ENCODE results near the gene IFITM1. TPM values are rescaled to one million over a fixed set of nuclear protein-coding genes. Genes with fewer than 3 reads are reported as not detected.
A peak's percentile ranks its signal among the peaks of the same experiment; 100 is the strongest.
"Not testable (repeated sequence)": the region's sequence is repeated elsewhere in the genome, so short reads cannot be mapped to it uniquely, and the experiment has no call there.

IFITM1 gene
- total RNA-seq, 3 donors from 2014 or later = 99.3 to 144 (median 120) TPM

DNA sequence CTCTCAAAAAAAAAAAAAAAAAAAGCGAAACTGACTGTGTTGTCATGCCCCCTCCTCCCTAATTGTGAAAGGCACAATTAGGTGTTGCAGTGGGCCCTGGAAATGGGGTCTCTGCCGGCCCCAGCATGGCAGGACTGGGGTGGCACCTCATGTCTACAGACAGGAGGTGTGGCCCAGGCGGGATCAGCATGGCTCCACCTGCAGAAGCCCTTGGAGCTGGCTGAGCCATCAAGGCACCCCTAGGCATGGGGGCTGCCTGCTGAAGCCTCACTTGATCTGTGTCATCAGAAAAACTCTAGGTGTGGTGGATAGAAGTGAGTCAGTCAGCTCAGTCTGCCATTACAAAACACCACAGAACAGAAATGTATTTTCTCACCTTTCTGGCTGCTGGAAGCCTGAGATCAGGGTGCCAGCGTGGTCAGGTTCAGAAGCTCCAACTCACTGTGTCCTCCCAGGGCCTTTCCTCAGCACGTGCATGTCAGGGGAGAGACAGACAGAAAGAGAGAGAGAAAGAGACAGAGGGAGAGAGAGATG is 45.4 kb downstream of the IFITM1 start:
- peaks cover 15% of the 10 kb centered on the region for H3K4me1 Mint-ChIP-seq (ENCODE audit: low read depth)
- no peaks in the 10 kb centered on the region for H3K36me3 Mint-ChIP-seq (ENCODE audit: insufficient read depth)
- DNase-seq (no peak), ATAC-seq (peak; percentile 63 to 77)
- H3K27me3 Mint-ChIP-seq (ENCODE audit: low read depth) = no peaks in the 10 kb centered on the region
- no peak overlapping the region for H3K4me3 Mint-ChIP-seq
- H3K9me3 Mint-ChIP-seq = no peaks in the 10 kb centered on the region

GRCh38 chr11:360326-361280 is 46.8 kb downstream of the IFITM1 start:
- H3K9me3 Mint-ChIP-seq = no peaks in the 10 kb centered on the region
- DNase-seq (no peak), ATAC-seq (no peak)
- H3K4me1 Mint-ChIP-seq (ENCODE audit: low read depth) = peaks cover 5% of the 10 kb centered on the region
- peaks cover 5% of the 10 kb centered on the region for H3K27me3 Mint-ChIP-seq (ENCODE audit: low read depth)
- no peaks in the 10 kb centered on the region for H3K36me3 Mint-ChIP-seq (ENCODE audit: insufficient read depth)
- no peak overlapping the region for H3K4me3 Mint-ChIP-seq

GRCh38 chr11:362642-363442 is 49.0 kb downstream of the IFITM1 start:
- DNase-seq = no peak
- Mint-ChIP-seq H3K4me1 (ENCODE audit: low read depth) (peaks cover 6% of the 10 kb centered on the region), H3K4me3 (no peak overlapping the region), H3K36me3 (ENCODE audit: insufficient read depth) (no peaks in the 10 kb centered on the region), H3K9me3 (no peaks in the 10 kb centered on the region), H3K27me3 (ENCODE audit: low read depth) (peaks cover 26% of the 10 kb centered on the region)
- no peak for ATAC-seq

- DNase-seq; ATAC-seq; H3K9me3 Mint-ChIP-seq; H3K4me3 Mint-ChIP-seq; H3K36me3 Mint-ChIP-seq (ENCODE audit: insufficient read depth): not testable (repeated sequence)
- Mint-ChIP-seq H3K27me3 (ENCODE audit: low read depth) (peaks cover 32% of the 10 kb centered on the region), H3K4me1 (ENCODE audit: low read depth) (peaks cover 11% of the 10 kb centered on the region)
These were observed 49.6 kb downstream of the IFITM1 start for GRCh38 chr11:363443-363805.

DNA sequence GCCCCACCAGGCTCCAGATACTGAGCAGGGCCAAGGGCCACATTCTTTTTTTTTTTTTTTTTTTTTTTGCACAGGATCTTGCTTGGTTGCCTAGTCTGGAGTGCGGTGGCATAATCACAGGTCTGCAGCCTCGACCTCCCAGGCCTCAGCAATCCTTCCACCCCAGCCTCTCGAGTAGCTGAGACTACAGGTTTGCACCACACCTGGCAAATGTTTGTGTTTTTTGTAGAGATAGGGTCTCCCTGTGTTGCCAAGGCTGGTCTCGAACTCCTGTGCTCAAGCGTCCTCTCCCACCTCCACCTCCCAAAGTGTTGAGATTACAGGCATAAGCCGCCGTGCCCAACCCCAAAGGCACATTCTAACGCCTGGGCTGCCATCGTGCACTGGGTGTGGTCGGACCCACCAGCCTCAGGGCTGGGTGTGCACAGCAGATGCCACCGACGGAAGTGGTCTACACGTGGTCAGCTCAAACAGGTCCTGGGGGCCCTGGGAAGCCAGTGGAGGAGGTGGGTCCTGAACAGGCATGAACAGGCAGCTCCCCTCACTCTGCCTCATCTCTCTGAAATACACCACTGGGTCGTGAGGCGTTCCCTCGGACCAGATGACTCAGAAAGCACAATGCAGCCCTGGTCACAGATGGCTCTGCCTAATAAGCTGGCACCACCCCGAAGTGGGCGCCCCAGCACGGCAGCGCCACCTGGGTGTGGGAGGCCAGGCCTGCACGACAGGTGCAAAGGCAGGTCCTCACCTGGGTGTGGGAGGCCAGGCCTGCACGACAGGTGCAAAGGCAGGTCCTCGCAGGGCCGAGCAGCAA is 50.3 kb downstream of the IFITM1 start:
- DNase-seq (peak; percentile 61), ATAC-seq (peak; percentile 49 to 55)
- no peaks in the 10 kb centered on the region for H3K36me3 Mint-ChIP-seq (ENCODE audit: insufficient read depth)
- H3K9me3 Mint-ChIP-seq = no peaks in the 10 kb centered on the region
- peaks cover 12% of the 10 kb centered on the region for H3K4me1 Mint-ChIP-seq (ENCODE audit: low read depth)
- peaks cover 35% of the 10 kb centered on the region for H3K27me3 Mint-ChIP-seq (ENCODE audit: low read depth)
- no peak overlapping the region for H3K4me3 Mint-ChIP-seq

Other genes starting within 250 kb of the IFITM1 start
- not detected for gene SCGB1C1, start 121.0 kb upstream of the IFITM1 start, total RNA-seq
- 10 to 100 TPM; 41.1 to 46.1 (median 42.6) TPM for gene BET1L, start 106.6 kb upstream of the IFITM1 start, total RNA-seq
- 100 to 1,000 TPM; 145 to 152 (median 151) TPM for gene RIC8A, start 106.3 kb upstream of the IFITM1 start, total RNA-seq
- 10 to 100 TPM in 1 of 3 donors, 1 to 10 TPM in 2; 7.0 to 12.6 (median 8.3) TPM for gene SIRT3, start 77.7 kb upstream of the IFITM1 start, total RNA-seq
- 100 to 1,000 TPM; 348 to 399 (median 390) TPM for gene PSMD13, start 77.1 kb upstream of the IFITM1 start, total RNA-seq
- 1 to 10 TPM in 2 of 3 donors, under 1 TPM in 1; 0.33 to 3.2 (median 1.2) TPM for gene NLRP6, start 35.6 kb upstream of the IFITM1 start, total RNA-seq
- gene PGGHG, start 24.9 kb upstream of the IFITM1 start, total RNA-seq = 10 to 100 TPM; 16.6 to 76.3 (median 28.3) TPM
- gene IFITM5, start 14.5 kb upstream of the IFITM1 start, total RNA-seq = not detected
- gene IFITM2, start 6.2 kb upstream of the IFITM1 start, total RNA-seq = 100 to 1,000 TPM; 197 to 257 (median 231) TPM
- gene IFITM3, start 6.8 kb downstream of the IFITM1 start, total RNA-seq = 10 to 100 TPM in 2 of 3 donors, 1 to 10 TPM in 1; 5.3 to 24.6 (median 20.4) TPM
- 1 to 10 TPM; 3.8 to 6.1 (median 5.5) TPM for gene B4GALNT4, start 55.5 kb downstream of the IFITM1 start, total RNA-seq
- under 1 TPM; 0.11 to 0.40 (median 0.16) TPM for gene PKP3, start 80.2 kb downstream of the IFITM1 start, total RNA-seq
- 10 to 100 TPM; 26.7 to 29.3 (median 29.2) TPM for gene SIGIRR, start 101.0 kb downstream of the IFITM1 start, total RNA-seq
- 10 to 100 TPM; 16.5 to 21.7 (median 20.4) TPM for gene ANO9, start 128.0 kb downstream of the IFITM1 start, total RNA-seq
- 10 to 100 TPM; 25.7 to 30.9 (median 29.1) TPM for gene PTDSS2, start 136.2 kb downstream of the IFITM1 start, total RNA-seq
- 100 to 1,000 TPM; 159 to 172 (median 160) TPM for gene RNH1, start 193.2 kb downstream of the IFITM1 start, total RNA-seq
- 100 to 1,000 TPM in 1 of 3 donors, 10 to 100 TPM in 2; 92.2 to 108 (median 95.0) TPM for gene HRAS, start 221.5 kb downstream of the IFITM1 start, total RNA-seq
- 1 to 10 TPM; 1.4 to 2.7 (median 1.7) TPM for gene LRRC56, start 223.5 kb downstream of the IFITM1 start, total RNA-seq
- 1 to 10 TPM in 2 of 3 donors, under 1 TPM in 1; 0.71 to 1.3 (median 1.1) TPM for gene LMNTD2, start 246.7 kb downstream of the IFITM1 start, total RNA-seq
- 10 to 100 TPM; 15.1 to 17.4 (median 16.1) TPM for gene RASSF7, start 246.9 kb downstream of the IFITM1 start, total RNA-seq

Data from activated T-cell treated with anti-CD3 and anti-CD28 coated beads, Interleukin-2, amount 50 U/mL, for 4 hours (primary cell).